Uterus (tissue), 4 donors: ENCODE results near the gene ABCA12. TPM values are rescaled to one million over a fixed set of nuclear protein-coding genes. Genes with fewer than 3 reads are reported as not detected.

ENCODE experiments used
- DNase-seq, 2 donors: peaks; one replicate each; pipeline ENCODE4 v3.0.0-alpha.2; 2019 to 2020
- H3K27ac ChIP-seq, 2 donors: fragments of 200-600 bp; sonication (generic); 1 replicate in 1 of 2; 2 replicates in 1 of 2; pipeline ENCODE4 v1.5.1; 2016 to 2018
- H3K27me3 ChIP-seq, 2 donors: fragments of 200-600 bp; sonication (generic); one replicate each; pipeline ENCODE4 v1.5.1; 2018 to 2019; ENCODE audit warnings: control low read depth in 1 of 2
- H3K36me3 ChIP-seq, 2 donors: fragments of 200-600 bp; sonication (generic); one replicate each; pipeline ENCODE4 v1.5.1; 2019; ENCODE audit warnings: control low read depth in 1 of 2
- H3K4me1 ChIP-seq, 2 donors: fragments of 200-600 bp; sonication (generic); one replicate each; pipeline ENCODE4 v1.5.1; 2018 to 2019; ENCODE audit warnings: control low read depth in 1 of 2
- H3K4me3 ChIP-seq, 2 donors: fragments of 200-600 bp; sonication (generic); 1 replicate in 1 of 2; 2 replicates in 1 of 2; pipeline ENCODE4 v1.5.1; 2018 to 2019; ENCODE audit warnings: mild to moderate bottlenecking in 1 of 2
- H3K9me3 ChIP-seq, 2 donors: fragments of 200-600 bp; sonication (generic); one replicate each; pipeline ENCODE4 v1.5.1; 2019; ENCODE audit warnings: control low read depth in 1 of 2
- CTCF ChIP-seq, 4 experiments: fragments of 200-600 bp in 2 of 4; fragments of 450-650 bp in 2 of 4; sonication (generic) in 2 of 4; IDR thresholded peaks; one replicate each; pipeline ENCODE4 v1.5.1; 2016 to 2019; ENCODE audit warnings: antibody characterized with exemption in 4 of 4, mild to moderate bottlenecking in 2 of 4, moderate library complexity in 1 of 4
- POLR2A ChIP-seq, 2 donors: fragments of 450-650 bp; IDR thresholded peaks; one replicate each; pipeline ENCODE4 v1.6.1; 2016; ENCODE audit warnings: antibody characterized with exemption in 2 of 2, mild to moderate bottlenecking in 1 of 2, moderate library complexity in 1 of 2
- intact Hi-C: fragments of 100-400 bp; cut with DNase I; formaldehyde crosslinking; loops from one replicate; pipeline ENCODE4 v1.15.1; 2023; ENCODE audit warnings: low total_unique reads
- total RNA-seq, 4 donors: library from RNA; depleted of rRNA in 3 of 4; stranded (reverse); fragments of >200 nt in 3 of 4; gene quantifications; one replicate each; pipeline versions ENCODE4 v1.1.0 to v1.2.4, GENCODE V29; 2014 to 2023
- donor health status: DM: yes; HTN: yes; CAD: no.

ABCA12 gene
- total RNA-seq, 4 donors from 2014 or later = 0.14 TPM; not detected in 3

DNA sequence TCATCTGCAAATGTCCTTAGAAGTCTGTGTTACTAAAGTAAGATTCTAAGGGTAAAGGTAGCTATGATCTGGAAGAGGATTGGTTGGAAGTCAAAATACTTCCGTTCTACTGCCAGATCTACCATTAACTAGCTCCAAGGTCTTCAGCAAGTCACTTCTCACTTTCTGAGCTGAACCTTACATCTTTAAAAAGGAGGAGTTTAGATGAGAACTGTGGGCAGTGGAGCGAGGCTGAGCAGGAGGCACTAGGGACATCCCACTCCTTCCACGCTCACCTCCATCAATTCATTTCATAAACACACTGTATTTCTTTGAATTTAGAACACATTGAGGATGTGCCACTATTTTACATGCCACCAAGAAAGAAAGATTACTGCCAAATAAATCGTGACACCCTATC, 143.0 kb downstream of the ABCA12 start:
- intact Hi-C loops = no loop called here
- Histone ChIP-seq H3K27me3 (no peaks in the 10 kb centered on the region), H3K4me3 (no peak overlapping the region), H3K27ac (no peak overlapping the region), H3K4me1 (no peaks in the 10 kb centered on the region), H3K9me3 (no peaks in the 10 kb centered on the region), H3K36me3 (no peaks in the 10 kb centered on the region)
- no peak for TF ChIP-seq CTCF (IDR thresholded peaks at IDR 0.05)
- TF ChIP-seq POLR2A (IDR thresholded peaks at IDR 0.05) = no peak
- DNase-seq = no peak

GRCh38 chr2:214992911-214993310, 145.5 kb downstream of the ABCA12 start:
- Histone ChIP-seq H3K4me1 (no peaks in the 10 kb centered on the region), H3K4me3 (no peak overlapping the region), H3K27me3 (no peaks in the 10 kb centered on the region), H3K27ac (no peak overlapping the region), H3K9me3 (no peaks in the 10 kb centered on the region), H3K36me3 (no peaks in the 10 kb centered on the region)
- intact Hi-C loops = no loop called here
- no peak for TF ChIP-seq POLR2A (IDR thresholded peaks at IDR 0.05)
- TF ChIP-seq CTCF (IDR thresholded peaks at IDR 0.05) = no peak
- no peak for DNase-seq

GRCh38 chr2:214989187-214989586, 149.2 kb downstream of the ABCA12 start:
- Histone ChIP-seq H3K9me3 (no peaks in the 10 kb centered on the region), H3K4me3 (no peak overlapping the region), H3K4me1 (no peaks in the 10 kb centered on the region), H3K27ac (no peak overlapping the region), H3K27me3 (no peaks in the 10 kb centered on the region), H3K36me3 (no peaks in the 10 kb centered on the region)
- intact Hi-C loops = no loop called here
- DNase-seq = no peak
- TF ChIP-seq POLR2A (IDR thresholded peaks at IDR 0.05) = no peak
- TF ChIP-seq CTCF (IDR thresholded peaks at IDR 0.05) = no peak

- TF ChIP-seq CTCF (IDR thresholded peaks at IDR 0.05) (no peak), POLR2A (IDR thresholded peaks at IDR 0.05) (no peak)
- H3K36me3 ChIP-seq = no peaks in the 10 kb centered on the region
- no peaks in the 10 kb centered on the region for H3K27me3 ChIP-seq
- no peaks in the 10 kb centered on the region for H3K4me1 ChIP-seq
- no peak overlapping the region for H3K27ac ChIP-seq
- no peaks in the 10 kb centered on the region for H3K9me3 ChIP-seq
- DNase-seq = no peak
- intact Hi-C loops = no loop called here
- H3K4me3 ChIP-seq = no peak overlapping the region
Observed at GRCh38 chr2:214987261-214987660, 151.2 kb downstream of the ABCA12 start.

DNA sequence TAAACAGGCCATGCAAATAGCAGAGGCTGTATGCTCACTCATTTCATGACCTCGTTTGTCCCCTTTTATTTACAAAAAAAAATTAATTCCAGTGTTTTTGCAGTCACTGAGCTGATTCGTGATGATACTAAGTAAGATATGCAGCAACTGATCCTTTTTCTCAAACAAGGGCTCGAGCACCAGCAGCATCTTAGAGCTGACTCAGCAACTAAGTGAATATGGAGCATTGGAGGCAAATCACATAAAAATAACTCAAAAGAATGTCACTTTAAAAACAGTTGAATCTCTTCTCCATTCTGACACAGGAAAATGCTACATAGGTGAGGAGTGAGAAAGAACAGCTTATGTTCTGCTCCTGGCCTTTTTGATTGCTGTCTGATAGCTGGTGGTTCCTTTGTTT, 152.8 kb downstream of the ABCA12 start:
- Histone ChIP-seq H3K4me1 (no peaks in the 10 kb centered on the region), H3K9me3 (no peaks in the 10 kb centered on the region), H3K36me3 (no peaks in the 10 kb centered on the region), H3K27me3 (no peaks in the 10 kb centered on the region), H3K4me3 (no peak overlapping the region), H3K27ac (no peak overlapping the region)
- intact Hi-C loops = no loop called here
- TF ChIP-seq POLR2A (IDR thresholded peaks at IDR 0.05) (no peak), CTCF (IDR thresholded peaks at IDR 0.05) (no peak)
- DNase-seq = no peak
